ENCODE results near the gene GPR84. TPM values are rescaled to one million over a fixed set of nuclear protein-coding genes. Genes with fewer than 3 reads are reported as not detected.
"Not testable (repeated sequence)": the region's sequence is repeated elsewhere in the genome, so short reads cannot be mapped to it uniquely, and the experiment has no call there.

Gene GPR84
- total and polyA plus RNA-seq, 9 donors: 0.15 to 0.27 (median 0.22) TPM; not detected in 1

DNA sequence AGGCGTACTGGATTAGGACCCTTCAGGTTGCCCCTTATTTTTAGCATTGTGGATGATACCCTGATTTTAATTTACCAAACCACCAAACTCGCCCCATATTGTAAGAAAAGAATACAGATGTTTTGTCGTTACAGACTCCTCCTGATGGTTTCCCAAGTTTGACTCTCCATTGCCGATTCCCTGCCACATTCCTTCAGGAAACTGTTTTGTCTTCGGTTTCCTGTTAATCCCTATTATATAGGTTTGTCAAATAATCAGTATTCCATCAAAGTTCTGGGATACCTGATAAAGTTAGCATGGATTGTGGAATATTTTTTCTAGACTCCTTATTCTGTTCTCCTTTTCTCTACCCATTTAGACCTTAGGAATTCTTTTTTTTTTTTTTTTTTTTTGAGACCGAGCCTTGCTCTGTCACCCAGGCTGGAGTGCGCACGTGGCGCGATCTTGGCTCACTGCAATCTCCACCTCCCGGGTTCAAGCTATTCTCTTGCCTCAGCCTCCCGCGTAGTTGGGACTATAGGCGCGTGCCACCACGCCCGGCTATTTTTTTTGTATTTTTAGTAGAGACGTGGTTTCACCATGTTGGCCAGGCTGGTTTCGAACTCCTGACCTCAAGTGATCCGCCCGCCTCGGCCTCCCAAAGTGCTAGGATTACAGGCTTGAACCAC, 38.7 kb downstream of the GPR84 start:
- H3K9me3 ChIP-seq (replicated peaks; ENCODE audit: control insufficient read depth, low read depth, low read length); H3K27me3 ChIP-seq (ENCODE audit: control insufficient read depth, insufficient read depth, low read length); DNase-seq; H3K36me3 ChIP-seq (ENCODE audit: control insufficient read depth, insufficient read depth, low read length): not testable (repeated sequence)
- WGBS (ENCODE audit: insufficient coverage): no CpG with 5 or more reads among the region's 22 CpGs
- peak overlapping the region; percentile 74 for H3K4me3 ChIP-seq (ENCODE audit: low read length)
- peak overlapping the region; percentile 98 for H3K27ac ChIP-seq (ENCODE audit: low read length)
- H3K4me1 ChIP-seq (ENCODE audit: control insufficient read depth, insufficient read depth, low read length): peaks cover 25% of the 10 kb centered on the region

DNA sequence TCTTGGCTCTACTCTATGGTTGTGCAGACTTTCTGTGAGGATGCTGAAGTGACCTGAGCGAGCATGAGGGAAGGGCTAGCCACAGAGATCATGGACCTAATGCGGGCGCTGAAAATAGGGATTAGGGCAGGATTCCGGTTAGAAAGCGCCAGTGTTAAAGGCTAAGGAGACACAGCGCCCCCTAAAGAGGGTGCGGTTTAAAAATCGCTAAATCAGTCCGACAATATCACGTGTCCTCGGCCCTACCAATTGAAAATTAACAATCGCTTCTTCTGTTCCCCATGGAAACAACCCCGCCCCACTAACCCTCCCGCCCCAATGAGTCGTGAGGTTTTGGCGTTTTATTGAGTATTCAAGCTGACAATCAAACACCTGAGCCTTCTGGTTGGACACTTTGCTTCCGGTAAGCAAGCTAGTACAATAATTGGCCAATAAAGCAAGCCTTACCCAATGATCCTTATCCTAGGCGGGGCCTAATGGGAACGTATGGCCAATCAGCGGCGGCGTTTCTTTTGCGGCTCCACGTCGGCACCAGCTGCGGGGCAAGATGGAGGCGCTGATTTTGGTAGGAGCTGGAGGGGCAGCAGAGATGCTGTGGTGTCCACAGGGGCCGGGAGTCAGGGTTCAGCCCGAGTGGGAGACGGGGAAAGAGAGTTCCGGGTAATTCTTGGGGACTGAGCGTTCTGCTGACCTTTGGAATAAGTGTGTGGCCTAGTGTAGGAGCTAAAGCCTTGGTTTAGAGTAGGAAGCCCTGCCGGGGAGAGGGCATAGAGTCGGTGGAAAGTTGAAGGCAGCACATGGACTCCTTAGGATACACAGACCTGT, 39.5 kb downstream of the GPR84 start, which contains the start of gene COPZ1:
Gene COPZ1 (plus strand): TSS at position 515 of the 825 bp plus-strand sequence. CDS start 33 bp downstream, at position 548.
- Histone ChIP-seq H3K4me3 (ENCODE audit: low read length) (peak within 1 kb of the TSS; percentile 74), H3K36me3 (ENCODE audit: control insufficient read depth, insufficient read depth, low read length) (peaks cover 2% of the 10 kb centered on the region), H3K27ac (ENCODE audit: low read length) (peak within 1 kb of the TSS; percentile 98), H3K4me1 (ENCODE audit: control insufficient read depth, insufficient read depth, low read length) (peaks cover 17% of the 10 kb centered on the region), H3K27me3 (ENCODE audit: control insufficient read depth, insufficient read depth, low read length) (no peaks in the 10 kb centered on the region), H3K9me3 (replicated peaks; ENCODE audit: control insufficient read depth, low read depth, low read length) (no peaks in the 10 kb centered on the region)
- WGBS (ENCODE audit: insufficient coverage): 2% methylated on average over 13 of the region's 34 CpGs
- DNase-seq: peak; percentile 100

DNA sequence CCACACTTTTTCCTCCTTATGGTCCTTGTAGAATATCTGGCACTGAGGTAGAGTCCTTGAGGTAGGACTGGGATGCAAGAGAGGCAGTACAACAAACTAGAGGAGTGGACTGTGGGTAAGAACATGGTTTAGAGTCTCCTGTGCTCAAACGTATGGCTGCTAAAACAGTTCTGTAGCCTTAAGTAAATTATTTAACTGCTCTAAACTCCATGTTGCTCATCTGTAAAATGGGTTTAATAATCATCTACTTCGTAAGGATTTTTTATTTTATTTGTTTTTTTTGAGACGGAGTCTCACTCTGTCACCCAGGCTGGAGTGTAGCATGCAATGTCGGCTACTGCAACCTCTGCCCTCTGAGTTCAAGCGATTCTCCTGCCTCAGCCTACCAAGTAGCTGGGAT, 42.9 kb downstream of the GPR84 start:
- Histone ChIP-seq H3K4me3 (ENCODE audit: low read length) (no peak overlapping the region), H3K27ac (ENCODE audit: low read length) (no peak overlapping the region), H3K9me3 (replicated peaks; ENCODE audit: control insufficient read depth, low read depth, low read length) (no peaks in the 10 kb centered on the region), H3K27me3 (ENCODE audit: control insufficient read depth, insufficient read depth, low read length) (no peaks in the 10 kb centered on the region), H3K4me1 (ENCODE audit: control insufficient read depth, insufficient read depth, low read length) (peaks cover 10% of the 10 kb centered on the region), H3K36me3 (ENCODE audit: control insufficient read depth, insufficient read depth, low read length) (no peaks in the 10 kb centered on the region)
- WGBS (ENCODE audit: insufficient coverage): 100% methylated on average over 2 of the region's 5 CpGs
- no peak for DNase-seq

Other genes starting within 250 kb of the GPR84 start
- 27.4 TPM for gene SMUG1, start 175.5 kb downstream of the GPR84 start, total RNA-seq
- gene SMUG1, start 175.5 kb downstream of the GPR84 start, polyA plus RNA-seq (ENCODE audit: insufficient read depth in 1 of 8, insufficient read length in 8 of 8, low replicate concordance in 1 of 8): 10 to 100 TPM; 20.5 to 27.8 (median 23.2) TPM
- 58.5 TPM for gene CBX5, start 84.4 kb downstream of the GPR84 start, total RNA-seq
- 10 to 100 TPM; 57.2 to 89.1 (median 71.2) TPM for gene CBX5, start 84.4 kb downstream of the GPR84 start, polyA plus RNA-seq (ENCODE audit: insufficient read depth in 1 of 8, insufficient read length in 8 of 8, low replicate concordance in 1 of 8)
- 442 TPM for gene HNRNPA1, start 83.8 kb downstream of the GPR84 start, total RNA-seq
- 1,000 to 10,000 TPM; 1,806 to 2,692 (median 2,167) TPM for gene HNRNPA1, start 83.8 kb downstream of the GPR84 start, polyA plus RNA-seq (ENCODE audit: insufficient read depth in 1 of 8, insufficient read length in 8 of 8, low replicate concordance in 1 of 8)
- gene NFE2, start 63.5 kb downstream of the GPR84 start, total RNA-seq: 1.6 TPM
- gene NFE2, start 63.5 kb downstream of the GPR84 start, polyA plus RNA-seq (ENCODE audit: insufficient read depth in 1 of 8, insufficient read length in 8 of 8, low replicate concordance in 1 of 8): 1 to 10 TPM; 1.1 to 3.3 (median 2.5) TPM
- 143 TPM for gene COPZ1, start 39.4 kb downstream of the GPR84 start, total RNA-seq
- gene COPZ1, start 39.4 kb downstream of the GPR84 start, polyA plus RNA-seq (ENCODE audit: insufficient read depth in 1 of 8, insufficient read length in 8 of 8, low replicate concordance in 1 of 8): 100 to 1,000 TPM; 131 to 158 (median 144) TPM
- 2.7 TPM for gene ZNF385A, start 20.2 kb upstream of the GPR84 start, total RNA-seq
- 10 to 100 TPM in 7 of 8 donors, 1 to 10 TPM in 1; 8.3 to 23.8 (median 13.7) TPM for gene ZNF385A, start 20.2 kb upstream of the GPR84 start, polyA plus RNA-seq (ENCODE audit: insufficient read depth in 1 of 8, insufficient read length in 8 of 8, low replicate concordance in 1 of 8)
- gene ITGA5, start 54.8 kb upstream of the GPR84 start, total RNA-seq: 70.7 TPM
- 100 to 1,000 TPM in 6 of 8 donors, 10 to 100 TPM in 2; 88.9 to 129 (median 111) TPM for gene ITGA5, start 54.8 kb upstream of the GPR84 start, polyA plus RNA-seq (ENCODE audit: insufficient read depth in 1 of 8, insufficient read length in 8 of 8, low replicate concordance in 1 of 8)
- gene GTSF1, start 109.1 kb upstream of the GPR84 start, total RNA-seq: not detected
- gene GTSF1, start 109.1 kb upstream of the GPR84 start, polyA plus RNA-seq (ENCODE audit: insufficient read depth in 1 of 8, insufficient read length in 8 of 8, low replicate concordance in 1 of 8): under 1 TPM in 5 of 8 donors, not detected in 3; 0.20 to 0.58 (median 0.23) TPM
- 6.3 TPM for gene NCKAP1L, start 133.3 kb upstream of the GPR84 start, total RNA-seq
- 1 to 10 TPM; 4.2 to 7.2 (median 5.3) TPM for gene NCKAP1L, start 133.3 kb upstream of the GPR84 start, polyA plus RNA-seq (ENCODE audit: insufficient read depth in 1 of 8, insufficient read length in 8 of 8, low replicate concordance in 1 of 8)
- gene PDE1B, start 185.1 kb upstream of the GPR84 start, total RNA-seq: 3.6 TPM
- gene PDE1B, start 185.1 kb upstream of the GPR84 start, polyA plus RNA-seq (ENCODE audit: insufficient read depth in 1 of 8, insufficient read length in 8 of 8, low replicate concordance in 1 of 8): 1 to 10 TPM; 3.5 to 5.0 (median 4.1) TPM
- gene PPP1R1A, start 224.2 kb upstream of the GPR84 start, total RNA-seq: 17.6 TPM
- gene PPP1R1A, start 224.2 kb upstream of the GPR84 start, polyA plus RNA-seq (ENCODE audit: insufficient read depth in 1 of 8, insufficient read length in 8 of 8, low replicate concordance in 1 of 8): 10 to 100 TPM; 23.1 to 64.6 (median 45.3) TPM

All from muscle of leg (tissue), 11 donors.